ENCODE measurements around the gene F11R.
"Not testable (repeated sequence)": the region's sequence is repeated elsewhere in the genome, so short reads cannot be mapped to it uniquely, and the experiment has no call there.

F11R gene

DNA sequence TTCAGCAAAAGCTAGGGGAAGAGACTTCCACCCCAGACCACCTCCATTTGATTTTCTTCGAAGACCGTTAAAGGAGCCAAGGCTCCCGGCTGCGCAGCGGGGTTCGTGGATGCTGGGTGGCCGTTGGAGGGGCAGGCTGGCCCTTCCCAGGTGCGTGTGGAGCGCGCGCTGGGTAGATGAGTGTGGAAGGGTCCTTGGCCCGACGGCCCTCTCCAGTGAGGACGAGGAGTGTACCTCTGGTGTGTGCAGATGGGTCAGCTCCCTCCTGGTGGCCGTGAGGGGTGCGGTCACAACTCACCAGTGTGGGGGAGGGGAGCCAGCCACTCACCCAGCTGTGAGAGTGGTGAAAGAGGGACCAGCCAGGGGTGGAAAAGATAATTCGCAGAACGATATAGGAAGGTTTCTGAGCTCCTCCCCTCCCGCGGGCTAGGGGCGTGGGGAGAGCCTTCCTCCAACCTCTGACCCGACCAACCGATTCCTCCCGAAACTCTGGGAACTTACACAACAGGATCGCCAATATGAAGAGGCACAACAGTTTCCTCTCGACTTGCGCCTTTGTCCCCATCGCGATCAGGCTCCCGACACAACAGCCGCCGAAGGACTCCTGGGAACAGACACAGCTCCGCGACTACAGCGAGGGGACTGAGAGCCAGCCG lies at the start of gene F11R:
TSS of gene F11R (minus strand) at position 644 of the 656 bp plus-strand sequence. CDS start at position 565, 79 bp downstream.
- DNase-seq (ENCODE audit: low read depth in 2 of 2): peak in 1 of 2 experiments; percentile 22

GRCh38 chr1:161069731-161070270 lies 48.8 kb upstream of the F11R start, which contains the start of gene ARHGAP30:
ARHGAP30 (minus strand) TSS chr1:161069891; CDS start chr1:161069624, 267 bp downstream.
- peak; percentile 64 to 75 for DNase-seq (ENCODE audit: low read depth in 2 of 2)

- DNase-seq (ENCODE audit: low read depth in 2 of 2): no peak
Observed at GRCh38 chr1:161069241-161069640, 48.3 kb upstream of the F11R start.

DNA sequence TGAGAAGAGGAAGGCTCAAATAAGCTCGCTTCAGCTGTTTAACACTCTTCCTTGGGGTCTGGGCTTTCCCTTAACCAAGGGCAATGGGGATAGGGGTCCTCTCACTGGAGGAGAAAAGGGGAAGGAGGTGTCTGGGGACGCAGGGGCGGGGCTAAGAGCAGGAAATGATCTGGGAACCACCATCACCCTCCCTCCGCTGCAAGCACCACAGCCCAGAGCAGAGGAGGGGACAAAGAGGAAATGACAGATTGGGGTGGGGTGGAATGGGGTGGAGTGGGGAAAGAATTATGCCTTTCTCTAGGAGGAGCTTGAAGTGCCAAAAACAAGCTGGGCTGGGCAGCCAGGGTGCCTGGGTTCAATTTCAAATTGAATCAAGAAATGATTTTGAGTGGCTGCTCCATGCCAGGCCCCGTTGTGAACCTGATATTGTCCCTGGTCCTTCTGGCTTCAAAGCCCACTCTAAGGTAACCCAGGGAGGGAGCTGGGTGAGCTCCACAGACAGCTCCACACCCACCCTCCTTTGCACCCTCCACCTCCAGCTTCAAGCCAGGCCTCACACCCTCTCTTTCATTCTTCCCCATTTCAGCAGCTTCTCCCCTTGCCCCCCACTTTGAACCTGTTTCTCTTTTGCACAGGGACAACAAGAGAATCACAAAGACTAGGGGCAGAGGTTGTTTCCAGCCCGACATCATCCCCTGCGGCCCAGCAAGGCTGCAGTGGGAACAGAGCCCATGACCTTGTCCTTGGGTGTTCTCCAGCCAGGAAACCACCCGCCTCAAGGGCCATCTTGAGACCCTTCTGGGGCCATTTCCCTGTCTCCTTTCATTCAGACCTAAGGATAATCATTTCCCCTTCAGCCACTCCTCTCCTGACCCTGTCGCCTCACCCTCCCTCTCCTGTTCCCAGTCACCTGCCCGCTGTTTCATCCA lies 47.6 kb upstream of the F11R start:
- peak; percentile 55 to 79 for DNase-seq (ENCODE audit: low read depth in 2 of 2)

DNA sequence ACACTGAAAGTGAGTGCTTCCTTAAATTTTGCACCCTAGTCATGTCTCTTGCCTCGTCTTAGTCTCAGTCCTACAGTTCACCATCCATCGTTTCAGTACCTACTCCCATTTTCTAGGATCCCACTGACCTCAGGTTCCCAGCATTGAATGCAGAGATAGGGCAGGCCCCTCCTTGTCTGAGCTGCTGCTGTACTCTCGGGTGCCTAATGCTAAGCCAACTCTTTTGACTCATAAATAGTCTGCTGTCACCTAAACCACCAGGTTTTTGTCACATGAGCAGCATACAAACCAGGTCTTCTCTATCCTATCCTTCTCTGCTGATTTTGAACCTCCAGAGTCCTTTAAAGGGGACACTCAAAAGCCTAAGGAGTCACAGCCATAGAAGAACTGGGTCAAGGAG lies 45.7 kb upstream of the F11R start:
- no peak for DNase-seq (ENCODE audit: low read depth in 2 of 2)

DNA sequence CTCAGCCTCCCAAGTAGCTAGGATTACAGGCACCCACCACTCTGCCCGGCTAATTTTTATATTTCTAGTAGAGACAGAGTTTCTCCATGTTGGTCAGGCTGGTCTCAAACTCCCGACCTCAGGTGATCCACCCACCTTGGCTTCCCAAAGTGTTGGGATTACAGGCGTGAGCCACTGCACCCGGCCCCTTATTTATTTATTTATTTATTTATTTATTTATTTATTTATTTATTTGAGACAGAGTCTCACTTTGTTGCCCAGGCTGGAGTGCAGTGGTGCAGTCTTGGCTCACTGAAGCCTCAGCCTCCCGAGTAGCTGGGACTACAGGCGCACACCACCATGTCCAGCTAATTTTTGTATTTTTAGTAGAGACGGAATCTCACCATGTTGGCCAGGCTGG lies 44.7 kb upstream of the F11R start:
- DNase-seq (ENCODE audit: low read depth in 2 of 2): not testable (repeated sequence)

- not testable (repeated sequence) for DNase-seq (ENCODE audit: low read depth in 2 of 2)
Observed at GRCh38 chr1:161063936-161064335, 43.0 kb upstream of the F11R start.

DNA sequence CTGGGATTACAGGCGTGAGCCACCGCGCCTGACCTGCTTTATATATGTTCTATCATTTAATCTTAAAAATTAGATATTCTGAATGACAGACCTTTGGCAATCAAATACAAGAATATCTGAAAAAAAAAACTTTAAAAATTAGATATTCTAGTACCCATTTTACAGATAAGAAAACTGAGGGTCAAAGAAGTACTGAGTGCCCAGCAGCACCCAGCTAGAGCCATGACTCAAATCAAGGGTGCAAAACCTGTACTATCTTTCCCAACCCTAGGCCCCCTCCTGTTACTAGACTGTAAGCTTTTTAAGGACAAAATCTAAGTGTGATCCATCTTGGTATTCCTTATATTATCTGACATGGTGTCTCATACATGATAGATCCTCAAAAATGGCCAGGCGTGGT lies 40.5 kb upstream of the F11R start:
- no peak for DNase-seq (ENCODE audit: low read depth in 2 of 2)

DNA sequence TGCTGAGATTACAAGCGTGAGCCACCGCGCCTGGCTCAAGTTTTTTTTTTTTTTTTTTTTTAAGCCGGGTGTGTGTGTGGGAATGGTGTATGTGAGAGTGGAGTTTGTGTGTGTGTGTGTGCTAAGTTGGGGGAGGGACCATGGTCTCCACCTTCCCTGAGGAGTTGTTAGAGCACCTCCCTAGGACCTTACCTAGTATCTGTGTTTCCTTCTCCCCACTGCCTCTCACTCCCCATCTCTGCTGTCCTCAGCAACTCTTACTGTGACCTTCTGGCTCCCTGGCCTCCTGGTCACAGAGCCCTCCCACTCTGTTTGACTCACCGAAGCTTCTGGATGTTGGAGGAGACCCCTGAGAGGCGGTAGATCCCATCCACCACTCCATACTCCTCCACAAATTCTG lies 38.3 kb upstream of the F11R start:
- no peak for DNase-seq (ENCODE audit: low read depth in 2 of 2)

DNA sequence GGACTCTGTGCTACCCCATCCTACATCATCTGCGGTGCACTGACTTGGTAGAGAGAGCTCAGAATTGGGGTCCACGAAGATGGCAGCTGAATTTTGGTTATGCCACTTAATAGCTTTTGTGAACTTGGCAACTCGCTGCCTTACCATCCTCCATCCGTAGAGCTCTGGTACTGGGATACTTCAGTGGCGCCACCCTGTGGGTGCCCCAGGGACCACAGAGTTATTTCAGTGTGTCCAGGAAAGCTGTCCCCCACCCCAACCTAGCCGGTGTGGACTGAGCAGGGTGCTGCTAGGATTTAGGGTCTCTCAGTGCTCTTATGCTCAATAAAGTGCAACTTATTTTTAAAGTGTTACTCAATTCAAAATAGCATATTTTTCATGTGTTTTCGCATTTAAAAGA lies 33.9 kb upstream of the F11R start:
- no peak for DNase-seq (ENCODE audit: low read depth in 2 of 2)

- DNase-seq (ENCODE audit: low read depth in 2 of 2): no peak
Observed at GRCh38 chr1:161054232-161054631, 33.3 kb upstream of the F11R start.

- no peak for DNase-seq (ENCODE audit: low read depth in 2 of 2)
Observed at GRCh38 chr1:161052899-161053298, 31.9 kb upstream of the F11R start.

- DNase-seq (ENCODE audit: low read depth in 2 of 2): no peak
Observed at GRCh38 chr1:161051219-161051618, 30.3 kb upstream of the F11R start.

- DNase-seq (ENCODE audit: low read depth in 2 of 2): no peak
Observed at GRCh38 chr1:161048949-161049722, 28.2 kb upstream of the F11R start.

GRCh38 chr1:161047436-161048420 lies 26.8 kb upstream of the F11R start:
- DNase-seq (ENCODE audit: low read depth in 2 of 2): no peak

DNA sequence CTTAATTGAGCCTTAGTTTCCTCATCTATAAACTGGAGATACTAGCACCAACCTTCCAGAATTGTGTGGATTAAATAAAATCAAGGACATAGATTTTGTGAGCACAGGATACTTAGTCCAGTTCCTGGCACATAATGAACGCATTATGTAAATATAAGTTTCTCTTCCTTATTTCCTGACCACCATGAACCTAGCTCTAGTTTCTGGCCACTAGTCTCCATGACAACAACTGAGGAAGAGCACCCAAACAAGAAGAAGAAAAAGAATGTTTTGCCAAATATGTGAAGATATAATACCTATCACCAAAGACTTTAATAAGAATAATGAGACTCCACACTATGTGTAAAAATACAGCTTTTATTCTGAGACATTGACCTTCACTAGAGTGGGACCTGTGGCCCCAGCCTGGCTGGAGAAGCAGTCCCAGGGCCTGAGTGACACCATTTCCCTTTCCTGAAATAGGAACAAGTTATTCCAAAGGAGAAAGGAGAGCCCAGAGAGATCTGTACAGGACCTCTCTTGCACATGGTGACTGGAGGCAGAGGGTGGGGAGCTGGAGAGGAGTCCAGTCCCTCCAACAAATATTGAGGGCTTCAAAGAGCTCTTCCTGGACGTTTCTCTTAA lies 25.8 kb upstream of the F11R start:
- DNase-seq (ENCODE audit: low read depth in 2 of 2): no peak

DNA sequence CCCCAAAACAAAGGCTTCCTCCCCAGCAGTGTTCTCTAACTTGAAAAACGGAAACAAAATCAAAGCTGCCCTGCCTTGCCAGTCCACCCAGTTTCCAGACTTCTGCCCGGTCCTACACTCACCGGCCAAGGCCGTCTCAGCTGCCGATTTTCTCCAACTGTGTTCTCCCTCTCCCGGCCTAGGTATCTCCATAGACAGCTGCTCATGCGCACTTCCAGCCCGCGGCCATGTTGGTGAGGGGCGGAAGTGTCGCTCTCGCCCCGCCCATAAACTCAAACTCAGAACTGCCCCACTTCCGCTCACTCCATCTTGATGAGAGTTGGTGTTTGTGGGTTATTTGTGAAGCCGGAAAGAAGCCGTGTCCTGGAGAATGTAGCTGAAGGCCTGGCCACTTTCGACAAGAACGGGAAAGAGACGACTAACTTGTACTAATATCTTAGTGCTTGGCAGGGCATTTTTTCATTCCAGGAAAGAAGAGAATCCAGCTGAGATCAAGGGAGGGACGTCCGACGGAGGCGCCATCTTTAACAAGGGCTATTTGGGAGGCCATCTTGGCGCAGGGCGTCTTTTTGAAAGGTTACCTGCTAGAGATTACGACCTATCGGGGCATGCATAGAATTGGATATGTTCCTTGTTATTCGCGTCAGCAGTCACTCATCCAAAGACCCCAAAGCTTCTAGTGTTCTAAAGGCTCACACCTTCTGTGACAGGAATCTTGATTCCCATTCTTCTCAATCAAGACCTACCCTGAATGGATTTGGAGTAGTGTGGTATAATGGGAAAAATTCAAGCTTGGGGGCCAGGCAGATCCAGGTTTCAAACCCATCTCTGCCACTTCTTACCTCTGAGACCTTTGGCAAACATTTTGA lies 25.0 kb upstream of the F11R start, which contains the start of gene USF1:
TSS of gene USF1 (minus strand) at position 242 of the 869 bp plus-strand sequence. CDS start 2,702 bp downstream, outside the sequence.
- peak; percentile 82 to 88 for DNase-seq (ENCODE audit: low read depth in 2 of 2)

- peak in 1 of 2 experiments; percentile 45 for DNase-seq (ENCODE audit: low read depth in 2 of 2)
Observed at GRCh38 chr1:161044908-161045735, 24.2 kb upstream of the F11R start.

Data from stimulated activated CD4-positive, alpha-beta T cell treated with anti-CD3 and anti-CD28 coated beads, Interleukin-12 subunit alpha, Interleukin-12 subunit beta, amount 100 ng/mL, for 24 hours (primary cell).